GM12864 (cell line): Measurements from ENCODE around the gene BAHCC1.

Source experiments
- DNase-seq: peaks from one replicate; pipeline ENCODE4 v3.0.0-alpha.2; 2011; ENCODE audit warnings: low read depth
- H3K4me3 ChIP-seq: 2 replicates; pipeline ENCODE4 v1.5.1; 2011; ENCODE audit warnings: mild to moderate bottlenecking, low read depth, low read length, control low read depth
- CTCF ChIP-seq: IDR thresholded peaks from 2 replicates; pipeline ENCODE4 v1.5.1; 2011; ENCODE audit warnings: low read depth, mild to moderate bottlenecking, moderate library complexity, low read length, control low read depth, inconsistent platforms; ENCODE audit errors: missing control alignments

Gene BAHCC1

GRCh38 chr17:81397314-81398175 lies 2.3 kb downstream of the BAHCC1 start:
- no peak overlapping the region for H3K4me3 ChIP-seq
- DNase-seq = no peak
- TF ChIP-seq CTCF = no peak

- DNase-seq = no peak
- TF ChIP-seq CTCF = no peak
- H3K4me3 ChIP-seq = no peak overlapping the region
Measured at GRCh38 chr17:81398176-81398831, 3.0 kb downstream of the BAHCC1 start.

GRCh38 chr17:81398832-81399411 lies 3.7 kb downstream of the BAHCC1 start:
- H3K4me3 ChIP-seq = no peak overlapping the region

GRCh38 chr17:81399481-81400153 lies 4.4 kb downstream of the BAHCC1 start:
- peak overlapping the region; percentile 35 for H3K4me3 ChIP-seq
- no peak for DNase-seq

More at GRCh38 chr17:81398832-81399411, 3.7 kb downstream of the BAHCC1 start:
- DNase-seq = no peak
- TF ChIP-seq CTCF = no peak

GRCh38 chr17:81400154-81400977 lies 5.1 kb downstream of the BAHCC1 start:
- H3K4me3 ChIP-seq = peak overlapping the region; percentile 35
- no peak for DNase-seq
- no peak for TF ChIP-seq CTCF

More at GRCh38 chr17:81399481-81400153, 4.4 kb downstream of the BAHCC1 start:
- TF ChIP-seq CTCF = no peak
